Lung (tissue), 12 donors: Measurements from ENCODE around the gene NKIRAS2. TPM values are rescaled to one million over a fixed set of nuclear protein-coding genes. Genes with fewer than 3 reads are reported as not detected.

ENCODE experiments used
- ATAC-seq: fragments of 200-7000 bp; cut with Tn5 transposase; one replicate; pipeline ENCODE4 v1.9.1; 2020; ENCODE audit warnings: moderate number of reproducible peaks; ENCODE audit not compliant: insufficient read depth, low FRiP score
- DNase-seq, 3 donors: peaks; one replicate each; pipeline ENCODE4 v3.0.0-alpha.2; 2013 to 2017
- H3K27ac ChIP-seq, 2 donors: one replicate each; pipeline ENCODE4 v1.5.1; 2013; ENCODE audit warnings: mild to moderate bottlenecking in 2 of 2, moderate library complexity in 2 of 2, control low read depth in 1 of 2, inconsistent platforms in 1 of 2, low read depth in 1 of 2, low read length in 1 of 2
- H3K27me3 ChIP-seq, 3 donors: one replicate each; pipeline ENCODE4 v1.5.1; 2013; ENCODE audit warnings: low read length in 2 of 3; ENCODE audit not compliant: control insufficient read depth in 3 of 3, insufficient read depth in 3 of 3
- H3K36me3 ChIP-seq, 4 donors: one replicate each; pipeline ENCODE4 v1.5.1; 2013; ENCODE audit warnings: low read length in 4 of 4, mild to moderate bottlenecking in 1 of 4, moderate library complexity in 1 of 4; ENCODE audit not compliant: control insufficient read depth in 4 of 4, insufficient read depth in 4 of 4
- H3K4me1 ChIP-seq, 5 donors: one replicate each; pipeline ENCODE4 v1.5.1; 2013; ENCODE audit warnings: low read length in 5 of 5, mild to moderate bottlenecking in 2 of 5, moderate library complexity in 1 of 5; ENCODE audit not compliant: control insufficient read depth in 5 of 5, insufficient read depth in 5 of 5
- H3K4me3 ChIP-seq: one replicate; pipeline ENCODE4 v1.5.1; 2013; ENCODE audit warnings: mild to moderate bottlenecking, control low read depth, moderate library complexity
- H3K9ac ChIP-seq, 2 donors: one replicate each; pipeline ENCODE4 v1.5.1; 2013; ENCODE audit warnings: low read length in 2 of 2, control low read depth in 1 of 2; ENCODE audit not compliant: insufficient read depth in 1 of 2
- H3K9me3 ChIP-seq, 4 donors: one replicate each; pipeline ENCODE4 v1.5.1; 2013; ENCODE audit warnings: low read length in 3 of 4, mild to moderate bottlenecking in 1 of 4, moderate library complexity in 1 of 4; ENCODE audit not compliant: control insufficient read depth in 4 of 4, insufficient read depth in 3 of 4
- CTCF ChIP-seq: IDR thresholded peaks from 2 replicates; pipeline ENCODE4 v1.5.1; 2012; ENCODE audit warnings: mild to moderate bottlenecking; ENCODE audit errors: control extremely low read depth, extremely low read depth
- WGBS, 2 donors: extraction: QIAGEN DNeasy Blood & Tissue Kit; methylation state at CpG; one replicate each; pipeline ENCODE4 v1.1.7; 2013; 5-methylcytosine and 5-hydroxymethylcytosine counted together
- polyA plus RNA-seq, 2 donors: library from polyadenylated mRNA; stranded (reverse); fragments of 200-250 nt; gene quantifications; one replicate each; pipeline ENCODE4 v1.2.1, GENCODE V29; 2013
- total RNA-seq, 2 donors: library from RNA; depleted of rRNA in 1 of 2; stranded (reverse); fragments of >200 nt in 1 of 2; gene quantifications; one replicate each; pipeline ENCODE4 v1.2.1, GENCODE V29; 2014 to 2021
- donor health status: control.
- donor health status: control.
- donor health status: Bipolar disorder and iron deficiency.
- donor health status: healthy.
- donor health status: DM: yes; HTN: yes; CAD: no.

NKIRAS2 gene
- total and polyA plus RNA-seq, 4 donors = 29.2 to 44.2 (median 32.3) TPM

DNA sequence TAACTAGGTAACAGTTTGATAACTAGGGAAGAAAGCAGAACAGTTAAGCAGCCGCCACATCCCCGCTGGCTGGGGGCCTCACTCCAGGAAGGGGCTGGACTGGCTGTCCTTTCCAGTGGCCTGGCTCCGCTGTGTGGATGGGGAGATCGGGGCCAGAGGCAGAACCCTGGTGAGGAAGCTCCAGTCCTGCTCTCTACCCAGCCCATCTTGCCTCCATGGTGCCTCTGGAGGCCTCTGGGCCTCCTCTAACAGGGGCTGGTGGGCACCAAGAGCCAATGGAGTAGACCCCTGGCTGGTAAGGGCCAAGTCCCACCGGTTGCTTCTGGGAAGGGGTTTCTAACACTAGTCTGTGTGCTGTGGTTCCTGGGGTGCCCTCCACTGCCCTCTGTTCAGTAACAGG is 45.2 kb upstream of the NKIRAS2 start:
- H3K27ac ChIP-seq = no peak overlapping the region
- no peak for TF ChIP-seq CTCF
- H3K27me3 ChIP-seq = no peaks in the 10 kb centered on the region
- DNase-seq (no peak), ATAC-seq (no peak)
- H3K4me1 ChIP-seq = peaks cover 0 to 12% (median 0%) of the 10 kb centered on the region in 5 donors
- no peak overlapping the region for H3K9ac ChIP-seq
- H3K9me3 ChIP-seq = no peaks in the 10 kb centered on the region
- no peak overlapping the region for H3K4me3 ChIP-seq
- H3K36me3 ChIP-seq = peaks cover 29 to 54% (median 37%) of the 10 kb centered on the region in 4 donors
- WGBS, 2 donors = 85 to 95% methylated on average over 5 of the region's 5 CpGs

- H3K4me3 ChIP-seq = no peak overlapping the region
- no peak for DNase-seq
- H3K9me3 ChIP-seq = no peaks in the 10 kb centered on the region
- H3K27me3 ChIP-seq = no peaks in the 10 kb centered on the region
- peaks cover 0 to 12% (median 0%) of the 10 kb centered on the region in 5 donors for H3K4me1 ChIP-seq
- peaks cover 29 to 56% (median 41%) of the 10 kb centered on the region in 4 donors for H3K36me3 ChIP-seq
- H3K27ac ChIP-seq = no peak overlapping the region
- H3K9ac ChIP-seq = no peak overlapping the region
- no peak for ATAC-seq
- TF ChIP-seq CTCF = no peak
- 93% methylated on average over 9 of the region's 9 CpGs for WGBS, 2 donors
Measured at GRCh38 chr17:41975099-41976083, 44.5 kb upstream of the NKIRAS2 start.

DNA sequence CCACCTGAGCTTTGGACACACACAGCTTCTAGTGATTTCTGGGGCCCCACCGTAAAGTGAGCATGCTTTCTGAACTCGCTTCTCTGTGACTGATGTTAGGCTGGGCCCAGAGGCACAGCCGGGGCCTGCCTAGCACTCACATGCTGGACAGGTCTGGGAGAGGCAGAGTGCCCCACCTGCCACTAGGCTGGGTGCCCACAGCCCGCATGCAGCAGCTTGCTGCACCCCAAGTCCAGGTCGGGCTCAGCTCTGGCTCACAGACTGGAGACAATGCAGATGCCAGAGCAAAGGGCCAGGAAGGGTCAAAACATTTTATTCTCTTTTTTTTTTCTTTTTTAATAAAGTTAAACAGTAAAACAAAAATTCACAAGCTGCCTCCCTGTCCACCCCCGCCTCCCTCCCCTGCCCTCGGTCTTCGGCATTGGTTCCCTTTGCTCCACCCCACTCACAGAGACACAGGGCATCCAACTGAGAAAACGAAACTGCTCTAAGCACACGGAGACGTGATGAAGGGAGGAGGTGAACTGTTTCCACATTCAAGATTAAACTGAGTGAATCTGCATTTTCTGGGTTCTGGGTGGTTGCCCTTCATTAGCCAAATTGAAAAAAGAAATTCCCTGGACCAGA is 43.6 kb upstream of the NKIRAS2 start:
- H3K36me3 ChIP-seq = peaks cover 34 to 59% (median 42%) of the 10 kb centered on the region in 4 donors
- H3K27ac ChIP-seq = peak overlapping the region in 1 of 2 donors; percentile 26
- no peaks in the 10 kb centered on the region for H3K9me3 ChIP-seq
- DNase-seq (no peak), ATAC-seq (no peak)
- H3K27me3 ChIP-seq = no peaks in the 10 kb centered on the region
- H3K4me3 ChIP-seq = no peak overlapping the region
- WGBS, 2 donors = 73 to 84% methylated on average over 11 of the region's 11 CpGs
- H3K9ac ChIP-seq = no peak overlapping the region
- peaks cover 0 to 12% (median 0%) of the 10 kb centered on the region in 5 donors for H3K4me1 ChIP-seq
- no peak for TF ChIP-seq CTCF
